ENCODE results near the gene ABRACL.

GRCh38 chr6:138986578-138986977 lies 42.0 kb upstream of the ABRACL start:
- TF ChIP-seq EZH2phosphoT487 (IDR thresholded peaks at IDR 0.05; ENCODE audit: borderline replicate concordance) = no peak
- no peak for TF ChIP-seq CTCF (conservative IDR thresholded peaks at IDR 0.05; ENCODE audit: low read length)

Measured in Loucy (cell line).